Trophoblast cell (in vitro differentiated cells and primary cell): ENCODE measurements around the gene ARFGAP3.

Experiments
- DNase-seq, 2 donors: peaks; one replicate each; pipeline ENCODE4 v3.0.0-alpha.2; 2016
- H2AFZ ChIP-seq: 2 replicates; pipeline ENCODE4 v1.6.1; 2013; ENCODE audit warnings: low read length, moderate library complexity, mild to moderate bottlenecking; ENCODE audit not compliant: insufficient read depth, poor library complexity
- H2AK5ac ChIP-seq: 2 replicates; pipeline ENCODE4 v1.6.1; 2013; ENCODE audit warnings: mild to moderate bottlenecking, low read length
- H2BK120ac ChIP-seq: 2 replicates; pipeline ENCODE4 v1.6.1; 2013; ENCODE audit warnings: low read length, mild to moderate bottlenecking, moderate library complexity; ENCODE audit not compliant: insufficient read depth, poor library complexity
- H2BK12ac ChIP-seq: 2 replicates; pipeline ENCODE4 v1.6.1; 2013; ENCODE audit warnings: mild to moderate bottlenecking, low read length, moderate library complexity
- H2BK5ac ChIP-seq: 2 replicates; pipeline ENCODE4 v1.6.1; 2013; ENCODE audit warnings: low read length, low read depth, moderate library complexity, mild to moderate bottlenecking; ENCODE audit not compliant: poor library complexity
- H3K14ac ChIP-seq: 2 replicates; pipeline ENCODE4 v1.6.1; 2013; ENCODE audit warnings: mild to moderate bottlenecking, low read length
- H3K18ac ChIP-seq: 2 replicates; pipeline ENCODE4 v1.6.1; 2013; ENCODE audit warnings: mild to moderate bottlenecking, low read length
- H3K23ac ChIP-seq: 2 replicates; pipeline ENCODE4 v1.6.1; 2013; ENCODE audit warnings: low read length
- H3K27ac ChIP-seq: 2 replicates; pipeline ENCODE4 v1.5.1; 2013; ENCODE audit warnings: low read depth, mild to moderate bottlenecking, inconsistent platforms, low read length, moderate library complexity
- H3K27me3 ChIP-seq: 2 replicates; pipeline ENCODE4 v1.6.1; 2013; ENCODE audit warnings: inconsistent platforms, mild to moderate bottlenecking, low read length, moderate library complexity; ENCODE audit not compliant: insufficient read depth
- H3K36me3 ChIP-seq, 2 experiments: 1 replicate in 1 of 2; 2 replicates in 1 of 2; pipeline ENCODE4 v1.6.1; 2013; ENCODE audit warnings: low read length in 2 of 2, mild to moderate bottlenecking in 2 of 2, moderate library complexity in 1 of 2; ENCODE audit not compliant: insufficient read depth in 2 of 2, control insufficient read depth in 1 of 2
- H3K4ac ChIP-seq: 2 replicates; pipeline ENCODE4 v1.6.1; 2013; ENCODE audit warnings: low read depth, mild to moderate bottlenecking, low read length, moderate library complexity
- H3K4me1 ChIP-seq, 2 experiments: 1 replicate in 1 of 2; 2 replicates in 1 of 2; pipeline ENCODE4 v1.6.1; 2013; ENCODE audit warnings: low read length in 2 of 2, mild to moderate bottlenecking in 2 of 2, moderate library complexity in 1 of 2; ENCODE audit not compliant: insufficient read depth in 2 of 2, control insufficient read depth in 1 of 2
- H3K4me2 ChIP-seq: 2 replicates; pipeline ENCODE4 v1.6.1; 2013; ENCODE audit warnings: inconsistent platforms, mild to moderate bottlenecking, low read length, moderate library complexity
- H3K4me3 ChIP-seq: 2 replicates; pipeline ENCODE4 v1.5.1; 2013; ENCODE audit warnings: mild to moderate bottlenecking, low read depth, low read length, inconsistent platforms
- H3K79me1 ChIP-seq: one replicate; pipeline ENCODE4 v1.6.1; 2013; ENCODE audit warnings: low read length
- H3K79me2 ChIP-seq: 2 replicates; pipeline ENCODE4 v1.6.1; 2013; ENCODE audit warnings: low read length, mild to moderate bottlenecking; ENCODE audit not compliant: control insufficient read depth, insufficient read depth, poor library complexity
- H3K9ac ChIP-seq: 2 replicates; pipeline ENCODE4 v1.6.1; 2013; ENCODE audit warnings: mild to moderate bottlenecking, low read length
- H3K9me3 ChIP-seq: 2 replicates; pipeline ENCODE4 v1.6.1; 2013; ENCODE audit warnings: low read depth, mild to moderate bottlenecking, control low read depth, inconsistent platforms, low read length; ENCODE audit not compliant: insufficient read depth
- H4K12ac ChIP-seq: 2 replicates; pipeline ENCODE4 v1.6.1; 2013; ENCODE audit warnings: low read depth, mild to moderate bottlenecking, low read length, moderate library complexity
- H4K8ac ChIP-seq: 2 replicates; pipeline ENCODE4 v1.6.1; 2013; ENCODE audit warnings: low read depth, mild to moderate bottlenecking, low read length, moderate library complexity
- H4K91ac ChIP-seq: one replicate; pipeline ENCODE4 v1.6.1; 2013; ENCODE audit warnings: low read depth, mild to moderate bottlenecking, low read length, moderate library complexity
- WGBS: extraction: QIAGEN DNeasy Blood & Tissue Kit; methylation state at CpG from one replicate; pipeline ENCODE4 v1.1.7; 2013; ENCODE audit warnings: missing lambda C conversion rate; ENCODE audit not compliant: insufficient read length, insufficient coverage; ENCODE audit errors: extremely low coverage; 5-methylcytosine and 5-hydroxymethylcytosine counted together

ARFGAP3 gene

DNA sequence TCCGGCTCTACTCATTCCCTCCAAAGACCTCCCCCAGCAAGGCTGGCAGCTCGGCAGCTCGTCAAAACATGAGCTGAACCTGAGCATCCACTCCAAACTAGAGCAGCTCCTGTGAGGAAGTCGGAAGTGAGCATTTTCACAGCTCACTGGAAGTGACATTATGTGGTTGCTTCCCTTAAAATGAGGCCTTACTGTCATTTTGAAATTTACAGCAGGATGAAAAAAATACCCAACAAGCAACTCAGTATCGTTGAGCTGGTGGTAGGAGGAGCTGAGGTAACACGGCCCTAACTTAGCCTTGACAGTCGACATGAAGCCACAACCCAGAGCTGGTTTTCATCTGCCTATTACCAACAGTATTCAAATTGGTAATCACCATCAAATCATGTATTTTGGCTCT is 38.0 kb upstream of the ARFGAP3 start:
- H2AK5ac ChIP-seq = no peak overlapping the region
- no peak overlapping the region for H4K91ac ChIP-seq
- no peak overlapping the region for H2BK12ac ChIP-seq
- no peak overlapping the region for H3K27ac ChIP-seq
- H2AFZ ChIP-seq = no peak overlapping the region
- H3K4me2 ChIP-seq = no peak overlapping the region
- no peak overlapping the region for H3K4me3 ChIP-seq
- H3K18ac ChIP-seq = peak overlapping the region; percentile 11
- H4K12ac ChIP-seq = no peak overlapping the region
- WGBS = no CpG with 5 or more reads among the region's 7 CpGs
- no peak overlapping the region for H2BK5ac ChIP-seq
- H3K4me1 ChIP-seq = no peaks in the 10 kb centered on the region
- H3K9ac ChIP-seq = no peak overlapping the region
- H3K9me3 ChIP-seq = no peaks in the 10 kb centered on the region
- H3K79me2 ChIP-seq = peaks cover 2% of the 10 kb centered on the region
- no peaks in the 10 kb centered on the region for H3K79me1 ChIP-seq
- no peak overlapping the region for H4K8ac ChIP-seq
- H3K14ac ChIP-seq = no peak overlapping the region
- no peaks in the 10 kb centered on the region for H3K27me3 ChIP-seq
- no peak overlapping the region for H2BK120ac ChIP-seq
- no peak overlapping the region for H3K4ac ChIP-seq
- H3K23ac ChIP-seq = no peak overlapping the region
- no peak for DNase-seq
- peaks cover 24 to 41% of the 10 kb centered on the region in 2 experiments for H3K36me3 ChIP-seq

DNA sequence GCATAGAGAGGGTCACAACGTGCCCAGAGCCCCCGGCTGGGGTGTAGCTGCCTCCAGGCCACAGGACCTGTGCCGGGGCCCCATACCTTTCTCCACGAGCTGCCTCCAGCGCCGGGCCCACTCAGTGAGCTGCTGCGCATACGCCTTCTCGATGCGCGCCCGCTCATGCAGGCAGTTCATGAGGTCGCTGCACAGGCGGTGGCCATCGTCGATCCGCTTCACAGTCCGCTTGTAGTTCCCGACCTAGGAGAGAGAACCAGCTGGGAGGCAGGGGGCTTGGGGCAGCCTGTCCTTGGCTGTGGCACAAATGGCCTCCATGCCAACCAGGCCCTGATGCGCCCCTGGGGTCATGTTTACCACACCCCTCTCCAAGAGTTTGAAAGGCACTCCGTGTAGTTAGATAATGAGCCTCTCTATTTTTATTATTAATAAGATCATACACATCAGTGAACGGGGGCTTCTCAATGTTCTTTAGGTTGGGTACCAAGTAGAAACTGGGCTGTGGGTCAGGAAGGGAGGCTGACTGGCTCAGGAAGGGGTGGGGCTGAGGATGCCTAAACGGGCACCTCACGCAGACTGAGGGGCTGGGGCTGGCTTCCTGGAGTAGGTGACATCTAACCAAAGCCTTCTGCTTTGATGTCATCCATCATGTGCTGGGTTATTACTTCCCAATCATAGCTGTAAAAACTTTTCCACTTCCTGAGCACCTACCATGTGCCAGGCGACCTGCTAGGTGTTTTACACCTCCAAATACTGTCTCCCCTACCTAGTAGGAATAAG is 36.5 kb upstream of the ARFGAP3 start:
- Histone ChIP-seq H2AK5ac (no peak overlapping the region), H3K18ac (no peak overlapping the region), H3K79me1 (no peaks in the 10 kb centered on the region), H3K36me3 (peaks cover 32 to 48% of the 10 kb centered on the region in 2 experiments), H3K14ac (no peak overlapping the region), H3K23ac (no peak overlapping the region), H3K9me3 (no peaks in the 10 kb centered on the region), H4K8ac (no peak overlapping the region), H3K79me2 (no peaks in the 10 kb centered on the region), H3K27me3 (no peaks in the 10 kb centered on the region), H3K4me1 (no peaks in the 10 kb centered on the region), H3K27ac (no peak overlapping the region), H3K4ac (no peak overlapping the region), H4K12ac (no peak overlapping the region), H2BK12ac (no peak overlapping the region), H3K4me3 (no peak overlapping the region), H2BK120ac (no peak overlapping the region), H4K91ac (no peak overlapping the region), H2BK5ac (no peak overlapping the region), H2AFZ (no peak overlapping the region), H3K9ac (no peak overlapping the region), H3K4me2 (no peak overlapping the region)
- WGBS = no CpG with 5 or more reads among the region's 25 CpGs
- no peak for DNase-seq

DNA sequence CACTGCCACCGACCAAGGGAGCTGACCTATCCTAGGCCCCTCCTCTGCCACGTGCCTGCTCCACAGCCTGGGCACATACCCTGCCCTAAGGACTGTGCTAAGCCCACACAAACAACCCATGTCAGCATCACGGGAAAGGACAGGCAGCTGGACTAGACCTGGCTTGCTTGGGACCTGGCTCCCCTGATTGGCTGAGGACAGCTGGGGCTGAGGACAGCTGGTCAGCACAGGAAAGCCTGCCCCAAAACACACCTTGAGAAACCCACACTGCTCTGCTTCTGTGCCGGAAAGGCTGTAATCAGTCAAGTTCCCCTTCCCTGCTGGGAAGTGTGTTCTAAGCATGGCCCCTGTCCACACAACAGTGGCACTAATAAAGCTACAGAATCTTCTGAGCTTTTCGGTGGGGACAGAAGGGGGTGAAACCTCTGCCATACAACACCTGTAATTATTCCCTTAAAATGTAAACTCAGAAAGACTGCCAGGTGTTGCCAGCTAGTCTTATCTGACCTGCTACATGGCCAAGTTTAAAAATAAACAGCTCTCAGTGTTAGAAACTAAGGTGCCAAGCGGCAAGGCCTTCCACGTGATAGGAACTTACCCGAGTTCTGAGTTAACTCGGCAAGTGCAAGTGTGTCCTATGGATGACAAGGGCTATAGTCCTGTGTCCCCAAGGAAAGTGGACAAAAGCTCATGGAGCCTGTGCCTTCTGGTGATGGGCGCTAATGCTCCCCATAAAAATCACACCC is 35.7 kb upstream of the ARFGAP3 start:
- Histone ChIP-seq H3K23ac (no peak overlapping the region), H3K27ac (no peak overlapping the region), H3K18ac (no peak overlapping the region), H4K12ac (no peak overlapping the region), H3K9ac (no peak overlapping the region), H2AFZ (no peak overlapping the region), H3K14ac (no peak overlapping the region), H3K4me1 (no peaks in the 10 kb centered on the region), H4K8ac (no peak overlapping the region), H2BK12ac (no peak overlapping the region), H3K4me2 (no peak overlapping the region), H4K91ac (no peak overlapping the region), H3K4ac (no peak overlapping the region), H3K36me3 (peaks cover 39 to 56% of the 10 kb centered on the region in 2 experiments), H3K9me3 (no peaks in the 10 kb centered on the region), H2BK120ac (no peak overlapping the region), H3K79me2 (no peaks in the 10 kb centered on the region), H2BK5ac (no peak overlapping the region), H3K79me1 (no peaks in the 10 kb centered on the region), H3K27me3 (no peaks in the 10 kb centered on the region), H2AK5ac (no peak overlapping the region), H3K4me3 (no peak overlapping the region)
- WGBS = no CpG with 5 or more reads among the region's 10 CpGs
- no peak for DNase-seq

DNA sequence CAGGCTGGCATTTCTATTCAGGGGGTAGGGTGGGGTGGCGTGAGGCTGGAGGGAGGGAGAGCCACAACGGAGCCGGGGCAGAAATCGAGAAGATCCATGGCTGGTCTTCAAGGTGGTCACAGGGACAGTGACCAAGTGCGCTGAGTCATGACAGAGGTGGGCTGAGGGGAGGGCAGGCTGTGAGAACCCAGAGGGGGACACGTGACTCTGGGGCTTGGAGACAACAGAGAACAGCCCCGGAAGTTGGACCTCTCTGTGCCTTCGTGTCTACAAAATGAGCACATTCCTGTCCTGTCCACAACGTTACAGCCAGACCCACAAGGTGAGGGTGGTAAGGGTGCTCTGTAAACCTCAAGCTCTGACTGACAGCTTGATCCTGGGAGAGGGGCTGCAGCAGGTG is 35.1 kb upstream of the ARFGAP3 start:
- no peak overlapping the region for H2BK5ac ChIP-seq

More for the DNA sequence above, 35.1 kb upstream of the ARFGAP3 start:
- H4K91ac ChIP-seq = no peak overlapping the region
- no peak overlapping the region for H3K4me2 ChIP-seq
- no peak overlapping the region for H3K18ac ChIP-seq
- no peak overlapping the region for H4K12ac ChIP-seq
- no peaks in the 10 kb centered on the region for H3K4me1 ChIP-seq
- no peaks in the 10 kb centered on the region for H3K9me3 ChIP-seq
- H3K4ac ChIP-seq = no peak overlapping the region
- H3K9ac ChIP-seq = no peak overlapping the region
- H3K79me1 ChIP-seq = no peaks in the 10 kb centered on the region
- H3K4me3 ChIP-seq = no peak overlapping the region
- no peak overlapping the region for H2AFZ ChIP-seq
- no peaks in the 10 kb centered on the region for H3K79me2 ChIP-seq
- H3K14ac ChIP-seq = no peak overlapping the region
- H2BK120ac ChIP-seq = no peak overlapping the region
- H3K27me3 ChIP-seq = no peaks in the 10 kb centered on the region
- H3K27ac ChIP-seq = no peak overlapping the region
- H4K8ac ChIP-seq = no peak overlapping the region
- H3K23ac ChIP-seq = no peak overlapping the region
- no peak for DNase-seq
- H3K36me3 ChIP-seq = peaks cover 43 to 62% of the 10 kb centered on the region in 2 experiments
- no peak overlapping the region for H2AK5ac ChIP-seq
- H2BK12ac ChIP-seq = no peak overlapping the region
- no CpG with 5 or more reads among the region's 9 CpGs for WGBS
